ENCODE measurements around the gene RHEBL1. TPM values are rescaled to one million over a fixed set of nuclear protein-coding genes. Genes with fewer than 3 reads are reported as not detected.

The RHEBL1 gene
- total RNA-seq, 4 donors from 2014 or later: 1.1 to 3.6 (median 1.6) TPM

GRCh38 chr12:49098035-49098451, 28.3 kb upstream of the RHEBL1 start:
- TF ChIP-seq POLR2AphosphoS5 (IDR thresholded peaks at IDR 0.05) (no peak), CTCF (IDR thresholded peaks at IDR 0.05) (peak; percentile 51 to 77)
- Histone ChIP-seq H3K27me3 (peaks cover 20% of the 10 kb centered on the region), H3K9me3 (no peaks in the 10 kb centered on the region), H3K27ac (no peak overlapping the region), H3K36me3 (peaks cover 62% of the 10 kb centered on the region), H3K4me1 (peaks cover 20% of the 10 kb centered on the region), H3K4me3 (no peak overlapping the region)
- DNase-seq (ENCODE audit: low spot score in 2 of 2): no peak
- WGBS: 67% methylated on average over 4 of the region's 4 CpGs

- Histone ChIP-seq H3K36me3 (peaks cover 55% of the 10 kb centered on the region), H3K9me3 (no peaks in the 10 kb centered on the region), H3K4me1 (peaks cover 23% of the 10 kb centered on the region), H3K27me3 (peaks cover 26% of the 10 kb centered on the region), H3K4me3 (no peak overlapping the region), H3K27ac (no peak overlapping the region)
- TF ChIP-seq EP300 (IDR thresholded peaks at IDR 0.05): no peak
- TF ChIP-seq POLR2A (IDR thresholded peaks at IDR 0.05): no peak
- no peak for TF ChIP-seq POLR2AphosphoS5 (IDR thresholded peaks at IDR 0.05)
- no peak for TF ChIP-seq CTCF (IDR thresholded peaks at IDR 0.05)
- DNase-seq (ENCODE audit: low spot score in 2 of 2): no peak
- WGBS: 97% methylated on average over 3 of the region's 3 CpGs
These were observed 27.6 kb upstream of the RHEBL1 start for GRCh38 chr12:49097381-49097780.

- WGBS: 29% methylated on average over 2 of the region's 2 CpGs
- Histone ChIP-seq H3K36me3 (peaks cover 31% of the 10 kb centered on the region), H3K4me1 (peaks cover 48% of the 10 kb centered on the region), H3K4me3 (no peak overlapping the region), H3K27me3 (peaks cover 50% of the 10 kb centered on the region), H3K9me3 (no peaks in the 10 kb centered on the region), H3K27ac (no peak overlapping the region)
- TF ChIP-seq POLR2AphosphoS5 (IDR thresholded peaks at IDR 0.05) (no peak), CTCF (IDR thresholded peaks at IDR 0.05) (no peak), EP300 (IDR thresholded peaks at IDR 0.05) (no peak), POLR2A (IDR thresholded peaks at IDR 0.05) (no peak)
- no peak for DNase-seq (ENCODE audit: low spot score in 2 of 2)
These were observed 25.2 kb upstream of the RHEBL1 start for GRCh38 chr12:49094975-49095365.

GRCh38 chr12:49094160-49094974, 24.6 kb upstream of the RHEBL1 start, which contains the start of gene DHH:
TSS of gene DHH (minus strand) at chr12:49094801. CDS start at chr12:49094512, 289 bp downstream.
- Histone ChIP-seq H3K4me1 (peaks cover 54% of the 10 kb centered on the region), H3K27ac (no peak within 1 kb of the TSS), H3K4me3 (peak within 1 kb of the TSS; percentile 21), H3K9me3 (no peaks in the 10 kb centered on the region), H3K27me3 (peaks cover 56% of the 10 kb centered on the region), H3K36me3 (peaks cover 25% of the 10 kb centered on the region)
- TF ChIP-seq POLR2A (IDR thresholded peaks at IDR 0.05) (no peak), POLR2AphosphoS5 (IDR thresholded peaks at IDR 0.05) (no peak), EP300 (IDR thresholded peaks at IDR 0.05) (no peak), CTCF (IDR thresholded peaks at IDR 0.05) (no peak)
- peak in 1 of 2 donors; percentile 68 for DNase-seq (ENCODE audit: low spot score in 2 of 2)
- WGBS: 2% methylated on average over 31 of the region's 49 CpGs

GRCh38 chr12:49093792-49094159, 24.0 kb upstream of the RHEBL1 start:
- under 1% methylated on average over 9 of the region's 9 CpGs for WGBS
- Histone ChIP-seq H3K27me3 (peaks cover 62% of the 10 kb centered on the region), H3K4me3 (peak overlapping the region; percentile 21), H3K4me1 (peaks cover 57% of the 10 kb centered on the region), H3K9me3 (no peaks in the 10 kb centered on the region), H3K36me3 (peaks cover 21% of the 10 kb centered on the region), H3K27ac (no peak overlapping the region)
- no peak for DNase-seq (ENCODE audit: low spot score in 2 of 2)
- TF ChIP-seq EP300 (IDR thresholded peaks at IDR 0.05): no peak
- no peak for TF ChIP-seq CTCF (IDR thresholded peaks at IDR 0.05)
- TF ChIP-seq POLR2AphosphoS5 (IDR thresholded peaks at IDR 0.05): no peak
- no peak for TF ChIP-seq POLR2A (IDR thresholded peaks at IDR 0.05)

Measured in suprapubic skin (tissue), 4 donors.